Pancreas (tissue), 10 donors: ENCODE results near the gene PCK2. TPM values are rescaled to one million over a fixed set of nuclear protein-coding genes. Genes with fewer than 3 reads are reported as not detected.

ENCODE experiments used
- ATAC-seq, 4 donors: fragments of 200-7000 bp; cut with Tn5 transposase; one replicate each; pipeline versions ENCODE4 v1.8.0 to v1.9.1; 2020; ENCODE audit warnings: mild to moderate bottlenecking in 4 of 4, moderate library complexity in 4 of 4
- DNase-seq, 6 donors: peaks; one replicate each; pipeline ENCODE4 v3.0.0-alpha.2; 2020
- FAIRE-seq: peaks from 2 replicates; lab custom pipeline; 2012; peaks lifted over from hg19 to GRCh38; lab: Jason Lieb, UNC
- H3K27ac ChIP-seq, 4 donors: fragments of 200-600 bp; sonication (generic); 1 replicate in 3 of 4; 2 replicates in 1 of 4; pipeline versions ENCODE4 v1.5.0 to v1.8.0; 2020
- H3K27me3 ChIP-seq, 4 donors: fragments of 200-600 bp; one replicate each; pipeline ENCODE4 v1.8.0; 2021
- H3K36me3 ChIP-seq, 3 donors: fragments of 200-600 bp; sonication (generic) in 1 of 3; one replicate each; pipeline versions ENCODE4 v1.5.0 to v1.8.0; 2020 to 2021
- H3K4me1 ChIP-seq, 3 donors: fragments of 200-600 bp; one replicate each; pipeline ENCODE4 v1.8.0; 2021
- H3K4me3 ChIP-seq, 4 donors: fragments of 200-600 bp; sonication (generic) in 2 of 4; one replicate each; pipeline versions ENCODE4 v1.5.0 to v1.8.0; 2020 to 2021
- H3K9me3 ChIP-seq, 4 donors: fragments of 200-600 bp; one replicate each; pipeline ENCODE4 v1.8.0; 2021
- WGBS, 2 donors: extraction: QIAGEN DNeasy Blood & Tissue Kit; methylation state at CpG; one replicate each; pipeline ENCODE4 v1.1.7; 2013; 5-methylcytosine and 5-hydroxymethylcytosine counted together
- intact Hi-C, 3 donors: fragments of 100-400 bp; cut with DNase I; formaldehyde crosslinking; loops; one replicate each; pipeline versions ENCODE4 v1.11.1 to v1.14.2; 2022
- polyA plus RNA-seq, 2 donors: library from polyadenylated mRNA; stranded (reverse); fragments of 200-250 nt; gene quantifications; one replicate each; pipeline ENCODE4 v1.2.3, GENCODE V29; 2013
- total RNA-seq, 6 donors: library from RNA; stranded (reverse); fragmentation: NEBNext Ultra II Directional in 4 of 6; extraction: Animal tissue kit (Norgen Biotek cat#: 25700) in 4 of 6; gene quantifications; one replicate each; pipeline versions ENCODE4 v1.2.1 to v1.2.4, GENCODE V29; 2021 to 2023
- TF ChIP-seq, protein P1 (sequence below), 4 donors: fragments of 200-600 bp; sonication (generic) in 3 of 4; IDR thresholded peaks; one replicate each; pipeline versions ENCODE4 v1.5.0 to v1.8.0; 2021; ENCODE audit warnings: antibody characterized with exemption in 4 of 4
- donor health status: healthy with polysubstance abuse.
- donor health status: DM: no; HTN: no; CAD: no; lungs with moderate emphysema.
- donor health status: DM: no; HTN: no; CAD: no.
- donor health status: control.
- donor health status: control.
- donor health status: Bipolar disorder and iron deficiency.
- donor health status: DM: yes; HTN: yes; CAD: no.
- donor health status: DM: no; HTN: no; CAD: no.
- donor health status: DM: no; HTN: no; CAD: no.
- donor health status: DM: yes; HTN: yes; CAD: no.

PCK2 gene
- total and polyA plus RNA-seq, 8 donors = 12.8 to 146 (median 21.0) TPM

GRCh38 chr14:24113801-24114531 is 19.9 kb downstream of the PCK2 start:
- FAIRE-seq = no peak

DNA sequence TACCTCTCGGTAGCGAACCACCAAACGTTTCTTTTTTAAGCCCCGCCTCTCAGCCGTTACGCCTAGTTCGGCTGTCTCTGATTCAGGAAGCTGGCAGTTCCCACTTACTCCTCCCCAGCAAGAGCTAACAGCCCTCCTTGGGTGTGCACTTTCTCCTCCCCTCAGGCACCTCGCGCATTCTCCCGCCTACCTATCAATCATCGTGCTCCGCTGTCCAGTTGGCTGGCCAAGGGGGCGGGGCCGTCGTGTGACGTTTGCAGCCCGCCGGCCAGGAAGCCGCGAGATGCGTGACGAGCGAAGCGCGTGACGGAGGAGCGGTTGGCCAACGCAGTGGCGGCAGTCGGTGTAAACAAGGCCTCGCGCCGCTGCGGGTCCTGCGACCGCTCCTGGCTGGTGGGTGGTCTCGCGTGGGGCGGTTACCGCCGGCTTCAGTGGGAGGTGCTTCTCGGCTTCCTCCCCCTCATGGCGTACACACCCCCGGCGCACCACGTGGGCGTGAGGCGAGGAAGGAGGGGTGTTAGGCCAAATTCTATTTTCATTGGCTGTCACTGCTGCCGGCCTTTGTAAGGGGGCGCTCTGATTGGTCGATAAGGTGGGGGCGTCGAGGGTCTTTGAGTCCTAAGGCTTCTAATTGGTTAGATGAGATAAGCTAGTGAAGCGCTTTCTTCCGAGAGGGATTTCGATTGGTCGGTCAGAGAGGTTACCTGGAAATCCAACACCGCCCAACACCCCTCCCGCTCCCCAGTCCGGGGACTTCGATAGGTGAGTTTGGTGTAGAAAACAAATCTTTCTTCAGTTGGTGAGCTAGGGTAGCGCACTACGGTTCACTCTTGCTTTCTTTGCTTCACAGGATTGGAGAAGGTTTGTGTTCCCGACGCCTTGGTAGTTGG is 20.7 kb downstream of the PCK2 start, which contains the start of the genes DCAF11 and NRL:
DCAF11 (plus strand) TSS at position 246 of the 890 bp plus-strand sequence. CDS start 818 bp downstream, outside the sequence.
NRL (minus strand) TSS at position 418 of the 890 bp plus-strand sequence. CDS start 32,101 bp downstream, outside the sequence.
- FAIRE-seq (peak; percentile 95), DNase-seq (peak; percentile 97 to 99 (median 99)), ATAC-seq (peak; percentile 85 to 92 (median 86))
- Histone ChIP-seq H3K9me3 (no peaks in the 10 kb centered on the region), H3K4me1 (peaks cover 0 to 31% (median 10%) of the 10 kb centered on the region in 3 donors), H3K36me3 (peaks cover 4 to 27% (median 22%) of the 10 kb centered on the region in 3 donors), H3K27me3 (no peaks in the 10 kb centered on the region), H3K4me3 (peak within 1 kb of the TSS; percentile 44 to 74 (median 56)), H3K27ac (peak within 1 kb of the TSS; percentile 92 to 100 (median 98))
- intact Hi-C loops = no loop called here
- 0% methylated on average over 64 to 65 of the region's 65 CpGs for WGBS, 2 donors
- TF ChIP-seq, protein P1, sequence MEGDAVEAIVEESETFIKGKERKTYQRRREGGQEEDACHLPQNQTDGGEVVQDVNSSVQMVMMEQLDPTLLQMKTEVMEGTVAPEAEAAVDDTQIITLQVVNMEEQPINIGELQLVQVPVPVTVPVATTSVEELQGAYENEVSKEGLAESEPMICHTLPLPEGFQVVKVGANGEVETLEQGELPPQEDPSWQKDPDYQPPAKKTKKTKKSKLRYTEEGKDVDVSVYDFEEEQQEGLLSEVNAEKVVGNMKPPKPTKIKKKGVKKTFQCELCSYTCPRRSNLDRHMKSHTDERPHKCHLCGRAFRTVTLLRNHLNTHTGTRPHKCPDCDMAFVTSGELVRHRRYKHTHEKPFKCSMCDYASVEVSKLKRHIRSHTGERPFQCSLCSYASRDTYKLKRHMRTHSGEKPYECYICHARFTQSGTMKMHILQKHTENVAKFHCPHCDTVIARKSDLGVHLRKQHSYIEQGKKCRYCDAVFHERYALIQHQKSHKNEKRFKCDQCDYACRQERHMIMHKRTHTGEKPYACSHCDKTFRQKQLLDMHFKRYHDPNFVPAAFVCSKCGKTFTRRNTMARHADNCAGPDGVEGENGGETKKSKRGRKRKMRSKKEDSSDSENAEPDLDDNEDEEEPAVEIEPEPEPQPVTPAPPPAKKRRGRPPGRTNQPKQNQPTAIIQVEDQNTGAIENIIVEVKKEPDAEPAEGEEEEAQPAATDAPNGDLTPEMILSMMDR (IDR thresholded peaks at IDR 0.05) = no peak

More at GRCh38 chr14:24113801-24114531, 19.9 kb downstream of the PCK2 start:
- Histone ChIP-seq H3K4me3 (peak overlapping the region; percentile 44 to 61 (median 50)), H3K27me3 (no peaks in the 10 kb centered on the region), H3K9me3 (no peaks in the 10 kb centered on the region), H3K27ac (peak overlapping the region; percentile 92 to 100 (median 98)), H3K36me3 (peaks cover 4 to 19% (median 14%) of the 10 kb centered on the region in 3 donors), H3K4me1 (peaks cover 2 to 37% (median 14%) of the 10 kb centered on the region in 3 donors)
- ATAC-seq = peak; percentile 55 to 67 (median 61)
- peak; percentile 88 to 94 (median 90) for DNase-seq
- intact Hi-C loops = no loop called here
- TF ChIP-seq, protein P1 (IDR thresholded peaks at IDR 0.05) = no peak
- WGBS, 2 donors = 0 to 1% methylated on average over 42 of the region's 42 CpGs

DNA sequence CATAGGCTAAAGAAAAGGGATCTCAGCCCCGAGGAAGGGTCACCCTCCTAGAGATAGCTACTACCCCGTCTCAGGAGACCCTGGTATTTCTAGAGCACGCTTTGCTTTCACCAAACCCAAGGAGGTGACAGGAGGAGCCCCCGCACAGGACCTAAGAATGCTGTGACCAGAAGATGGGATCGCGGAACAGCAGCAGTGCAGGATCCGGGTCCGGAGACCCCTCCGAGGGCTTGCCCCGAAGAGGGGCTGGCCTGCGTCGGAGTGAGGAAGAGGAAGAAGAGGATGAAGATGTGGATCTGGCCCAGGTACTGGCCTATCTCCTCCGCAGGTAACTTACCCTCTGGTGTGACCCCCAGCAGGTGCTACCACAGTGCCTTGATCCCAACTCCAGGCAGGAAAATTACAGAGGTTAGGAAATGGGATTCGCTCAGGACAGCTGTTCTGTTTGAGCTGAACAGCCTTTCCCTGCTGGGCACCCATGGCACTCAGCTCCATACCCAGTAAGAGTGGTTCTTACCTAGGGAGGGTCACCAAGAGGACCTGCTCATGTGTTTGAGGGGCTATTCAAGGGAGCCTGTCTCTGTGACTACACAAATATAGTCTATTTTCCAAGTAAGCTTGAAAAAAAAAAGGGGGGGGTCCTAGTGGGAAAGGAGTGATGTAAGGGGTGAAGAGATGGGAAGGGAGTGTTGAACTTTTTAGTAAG is 21.5 kb downstream of the PCK2 start:
- peak overlapping the region; percentile 44 to 74 (median 56) for H3K4me3 ChIP-seq
- no peaks in the 10 kb centered on the region for H3K9me3 ChIP-seq
- peak overlapping the region; percentile 92 to 100 (median 98) for H3K27ac ChIP-seq
- ATAC-seq (no peak), DNase-seq (peak in 1 of 6 donors; percentile 56), FAIRE-seq (no peak)
- H3K36me3 ChIP-seq = peaks cover 4 to 33% (median 28%) of the 10 kb centered on the region in 3 donors
- WGBS, 2 donors = 0 to 1% methylated on average over 14 of the region's 14 CpGs
- TF ChIP-seq, protein P1 (IDR thresholded peaks at IDR 0.05) = no peak
- intact Hi-C loops = no loop called here
- no peaks in the 10 kb centered on the region for H3K27me3 ChIP-seq
- H3K4me1 ChIP-seq = peaks cover 0 to 25% (median 6%) of the 10 kb centered on the region in 3 donors

GRCh38 chr14:24116128-24116814 is 22.2 kb downstream of the PCK2 start:
- FAIRE-seq = no peak
- no peaks in the 10 kb centered on the region for H3K9me3 ChIP-seq
- H3K4me1 ChIP-seq = peaks cover 0 to 19% (median 0%) of the 10 kb centered on the region in 3 donors
- H3K27me3 ChIP-seq = no peaks in the 10 kb centered on the region
- H3K27ac ChIP-seq = peak overlapping the region in 2 of 4 donors; percentile 96 to 99
- DNase-seq = peak in 1 of 6 donors; percentile 21
- ATAC-seq = no peak
- TF ChIP-seq, protein P1 (IDR thresholded peaks at IDR 0.05) = no peak
- intact Hi-C loops = no loop called here
- peaks cover 4 to 40% (median 34%) of the 10 kb centered on the region in 3 donors for H3K36me3 ChIP-seq
- H3K4me3 ChIP-seq = peak overlapping the region in 3 of 4 donors; percentile 44 to 61 (median 52)
- 23 to 28% methylated on average over 6 of the region's 6 CpGs for WGBS, 2 donors
